ENCODE data around the gene NCAM1.

DNA sequence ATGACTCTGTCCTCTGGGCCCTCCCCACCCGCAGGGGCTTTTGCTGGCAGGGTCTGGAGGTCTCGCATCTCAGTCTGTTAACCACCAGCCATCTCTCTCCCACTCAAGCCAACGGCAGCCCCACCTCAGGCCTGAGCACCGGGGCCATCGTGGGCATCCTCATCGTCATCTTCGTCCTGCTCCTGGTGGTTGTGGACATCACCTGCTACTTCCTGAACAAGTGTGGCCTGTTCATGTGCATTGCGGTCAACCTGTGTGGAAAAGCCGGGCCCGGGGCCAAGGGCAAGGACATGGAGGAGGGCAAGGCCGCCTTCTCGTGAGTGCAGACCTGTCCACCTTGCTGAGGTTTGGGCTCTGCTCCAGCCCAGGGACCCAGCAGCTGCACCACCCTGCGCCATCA lies 308.9 kb downstream of the NCAM1 start:
- no peak for TF ChIP-seq POLR2A (IDR thresholded peaks at IDR 0.05)
- TF ChIP-seq, protein P1, sequence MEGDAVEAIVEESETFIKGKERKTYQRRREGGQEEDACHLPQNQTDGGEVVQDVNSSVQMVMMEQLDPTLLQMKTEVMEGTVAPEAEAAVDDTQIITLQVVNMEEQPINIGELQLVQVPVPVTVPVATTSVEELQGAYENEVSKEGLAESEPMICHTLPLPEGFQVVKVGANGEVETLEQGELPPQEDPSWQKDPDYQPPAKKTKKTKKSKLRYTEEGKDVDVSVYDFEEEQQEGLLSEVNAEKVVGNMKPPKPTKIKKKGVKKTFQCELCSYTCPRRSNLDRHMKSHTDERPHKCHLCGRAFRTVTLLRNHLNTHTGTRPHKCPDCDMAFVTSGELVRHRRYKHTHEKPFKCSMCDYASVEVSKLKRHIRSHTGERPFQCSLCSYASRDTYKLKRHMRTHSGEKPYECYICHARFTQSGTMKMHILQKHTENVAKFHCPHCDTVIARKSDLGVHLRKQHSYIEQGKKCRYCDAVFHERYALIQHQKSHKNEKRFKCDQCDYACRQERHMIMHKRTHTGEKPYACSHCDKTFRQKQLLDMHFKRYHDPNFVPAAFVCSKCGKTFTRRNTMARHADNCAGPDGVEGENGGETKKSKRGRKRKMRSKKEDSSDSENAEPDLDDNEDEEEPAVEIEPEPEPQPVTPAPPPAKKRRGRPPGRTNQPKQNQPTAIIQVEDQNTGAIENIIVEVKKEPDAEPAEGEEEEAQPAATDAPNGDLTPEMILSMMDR (IDR thresholded peaks at IDR 0.05), result no peak
- TF ChIP-seq EP300 (IDR thresholded peaks at IDR 0.05), result no peak
- no peak for TF ChIP-seq POLR2AphosphoS5 (IDR thresholded peaks at IDR 0.05)

Measured in upper lobe of left lung (tissue), 4 donors.